ENCODE measurements around the gene PTPRT. TPM values are rescaled to one million over a fixed set of nuclear protein-coding genes. Genes with fewer than 3 reads are reported as not detected.

The PTPRT gene
- total RNA-seq, 4 donors from 2014 or later: 0.67 to 2.5 (median 1.0) TPM

DNA sequence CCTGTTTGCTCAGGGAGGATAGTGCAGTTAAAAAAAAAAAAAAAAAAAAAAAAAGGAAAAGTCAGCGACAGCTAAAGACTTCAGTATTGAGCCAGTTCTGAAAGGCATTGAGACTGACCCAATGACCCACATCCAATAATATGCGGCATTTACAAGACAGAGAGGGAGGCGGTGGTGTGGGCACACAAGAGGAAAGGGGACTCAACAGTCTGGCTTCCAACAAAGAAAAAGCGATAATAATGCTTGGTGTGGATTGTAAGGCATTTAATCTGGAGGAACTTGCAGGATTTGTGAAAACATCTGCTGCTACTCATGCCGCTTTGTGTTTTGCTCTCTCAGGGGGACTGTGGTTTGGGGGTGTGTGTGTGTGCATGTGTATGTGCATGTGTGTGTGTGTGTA lies 787.3 kb downstream of the PTPRT start:
- Histone ChIP-seq H3K36me3 (no peaks in the 10 kb centered on the region), H3K9me3 (no peaks in the 10 kb centered on the region), H3K27ac (no peak overlapping the region), H3K4me3 (no peak overlapping the region), H3K4me1 (no peaks in the 10 kb centered on the region), H3K27me3 (no peaks in the 10 kb centered on the region)
- TF ChIP-seq CTCF (IDR thresholded peaks at IDR 0.05): no peak
- DNase-seq: no peak

DNA sequence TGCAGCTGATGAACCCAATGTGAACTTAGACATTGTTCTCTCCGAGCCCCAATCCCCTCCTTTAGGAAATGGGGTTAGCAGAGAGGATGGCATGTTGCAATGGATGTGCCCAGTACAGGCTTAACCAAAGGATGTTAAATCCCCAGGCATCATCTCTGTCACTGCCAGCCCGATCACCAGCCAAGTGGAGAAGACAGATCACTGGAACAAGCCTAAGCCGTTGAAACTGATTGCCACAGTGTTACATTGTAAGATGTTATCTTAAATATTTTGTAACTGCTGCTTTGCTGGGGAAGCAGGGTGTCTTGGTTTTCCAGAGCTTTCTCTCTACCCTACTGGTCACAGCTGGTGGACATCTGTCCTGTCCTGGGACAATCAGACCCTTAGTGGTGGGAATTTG lies 788.1 kb downstream of the PTPRT start:
- H3K27me3 ChIP-seq: no peaks in the 10 kb centered on the region
- TF ChIP-seq CTCF (IDR thresholded peaks at IDR 0.05) (no peak), POLR2A (IDR thresholded peaks at IDR 0.05) (no peak)
- no peak for DNase-seq
- no peaks in the 10 kb centered on the region for H3K4me1 ChIP-seq
- H3K27ac ChIP-seq: no peak overlapping the region
- H3K9me3 ChIP-seq: no peaks in the 10 kb centered on the region
- no peak overlapping the region for H3K4me3 ChIP-seq
- H3K36me3 ChIP-seq: no peaks in the 10 kb centered on the region

DNA sequence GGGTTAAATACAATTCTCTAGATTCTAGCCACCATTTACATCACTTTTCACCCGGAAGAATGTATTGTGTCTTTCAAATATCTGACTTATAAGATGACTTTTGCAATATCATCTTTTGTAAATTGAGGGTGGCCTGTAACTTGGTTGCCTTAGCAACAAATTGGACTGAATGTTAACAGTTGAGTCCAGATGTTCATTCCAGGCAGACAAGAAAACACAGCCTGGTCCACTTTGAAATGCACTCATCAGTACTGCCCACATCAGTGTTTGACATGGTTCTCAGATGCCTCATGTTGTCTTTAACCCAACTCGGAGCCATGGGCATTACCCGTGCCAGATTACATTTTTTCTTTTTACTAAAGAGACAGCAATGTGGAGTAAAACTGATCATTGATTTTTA lies 789.9 kb downstream of the PTPRT start:
- no peak overlapping the region for H3K27ac ChIP-seq
- H3K4me1 ChIP-seq: no peaks in the 10 kb centered on the region
- no peaks in the 10 kb centered on the region for H3K9me3 ChIP-seq
- H3K27me3 ChIP-seq: no peaks in the 10 kb centered on the region
- no peaks in the 10 kb centered on the region for H3K36me3 ChIP-seq
- TF ChIP-seq CTCF (IDR thresholded peaks at IDR 0.05): no peak
- no peak for TF ChIP-seq POLR2A (IDR thresholded peaks at IDR 0.05)
- H3K4me3 ChIP-seq: no peak overlapping the region
- no peak for DNase-seq

DNA sequence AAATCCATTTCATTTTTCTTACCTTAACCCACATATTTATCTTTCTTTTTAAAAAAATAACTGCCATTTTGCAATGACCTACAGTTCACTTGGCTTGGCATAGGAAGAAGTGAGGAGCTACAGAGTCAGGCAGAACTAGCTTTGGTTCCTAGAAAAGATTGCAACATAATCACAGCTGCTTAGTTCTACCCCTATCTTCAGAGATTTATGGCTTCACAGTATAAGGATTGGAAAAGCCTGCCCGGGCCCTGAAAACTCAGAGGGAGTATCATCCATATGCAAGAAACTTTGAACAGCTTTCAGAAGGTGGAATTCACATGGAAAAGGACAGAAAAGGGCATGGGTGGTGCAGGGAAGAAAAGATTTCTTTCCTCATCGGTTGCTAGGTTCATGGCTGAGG lies 797.3 kb downstream of the PTPRT start:
- H3K4me3 ChIP-seq: no peak overlapping the region
- no peaks in the 10 kb centered on the region for H3K9me3 ChIP-seq
- H3K27ac ChIP-seq: no peak overlapping the region
- H3K4me1 ChIP-seq: no peaks in the 10 kb centered on the region
- H3K36me3 ChIP-seq: no peaks in the 10 kb centered on the region
- DNase-seq: no peak
- TF ChIP-seq POLR2A (IDR thresholded peaks at IDR 0.05) (no peak), CTCF (IDR thresholded peaks at IDR 0.05) (no peak)
- H3K27me3 ChIP-seq: no peaks in the 10 kb centered on the region

- TF ChIP-seq CTCF (IDR thresholded peaks at IDR 0.05) (no peak), POLR2A (IDR thresholded peaks at IDR 0.05) (no peak)
- no peaks in the 10 kb centered on the region for H3K4me1 ChIP-seq
- no peak overlapping the region for H3K27ac ChIP-seq
- H3K4me3 ChIP-seq: no peak overlapping the region
- no peak for DNase-seq
- H3K27me3 ChIP-seq: no peaks in the 10 kb centered on the region
- no peaks in the 10 kb centered on the region for H3K36me3 ChIP-seq
- no peaks in the 10 kb centered on the region for H3K9me3 ChIP-seq
Measured at GRCh38 chr20:42391807-42392206, 797.9 kb downstream of the PTPRT start.

- H3K9me3 ChIP-seq: no peaks in the 10 kb centered on the region
- no peak overlapping the region for H3K4me3 ChIP-seq
- no peaks in the 10 kb centered on the region for H3K27me3 ChIP-seq
- H3K27ac ChIP-seq: no peak overlapping the region
- TF ChIP-seq CTCF (IDR thresholded peaks at IDR 0.05) (no peak), POLR2A (IDR thresholded peaks at IDR 0.05) (no peak)
- no peaks in the 10 kb centered on the region for H3K4me1 ChIP-seq
- no peaks in the 10 kb centered on the region for H3K36me3 ChIP-seq
- DNase-seq: no peak
Measured at GRCh38 chr20:42380287-42380686, 809.4 kb downstream of the PTPRT start.

Measured in Peyer's patch (tissue), 4 donors.